Prostate gland (tissue), 2 donors: ENCODE results near the gene TMBIM6.

Source experiments
- CTCF ChIP-seq, 4 experiments: fragments of 200-600 bp in 2 of 4; fragments of 450-650 bp in 2 of 4; sonication (generic) in 2 of 4; IDR thresholded peaks; 1 replicate in 3 of 4; 2 replicates in 1 of 4; pipeline ENCODE4 v1.5.1; 2016 to 2019; ENCODE audit warnings: antibody characterized with exemption in 4 of 4, mild to moderate bottlenecking in 2 of 4, moderate library complexity in 2 of 4
- POLR2A ChIP-seq: fragments of 450-650 bp; IDR thresholded peaks from one replicate; pipeline ENCODE4 v1.6.1; 2016; ENCODE audit warnings: antibody characterized with exemption, mild to moderate bottlenecking

GRCh38 chr12:49748306-49748705 lies 6.9 kb downstream of the TMBIM6 start:
- TF ChIP-seq CTCF (IDR thresholded peaks at IDR 0.05) = no peak
- TF ChIP-seq POLR2A = no peak
